HG02852 (cell line): ENCODE measurements around the gene RALGPS1.

ENCODE experiments used
- ATAC-seq: cut with Tn5 transposase; IDR thresholded peaks from one replicate; pipeline ENCODE4 v1.9.1; 2021; ENCODE audit warnings: mild to moderate bottlenecking, moderate library complexity; ENCODE audit not compliant: unreplicated experiment

Gene RALGPS1

GRCh38 chr9:127075624-127076372 lies 161.2 kb downstream of the RALGPS1 start:
- ATAC-seq: no peak

GRCh38 chr9:127076860-127077643 lies 162.5 kb downstream of the RALGPS1 start:
- ATAC-seq: no peak

- ATAC-seq: no peak
Measured at GRCh38 chr9:127077644-127077946, 163.0 kb downstream of the RALGPS1 start.

DNA sequence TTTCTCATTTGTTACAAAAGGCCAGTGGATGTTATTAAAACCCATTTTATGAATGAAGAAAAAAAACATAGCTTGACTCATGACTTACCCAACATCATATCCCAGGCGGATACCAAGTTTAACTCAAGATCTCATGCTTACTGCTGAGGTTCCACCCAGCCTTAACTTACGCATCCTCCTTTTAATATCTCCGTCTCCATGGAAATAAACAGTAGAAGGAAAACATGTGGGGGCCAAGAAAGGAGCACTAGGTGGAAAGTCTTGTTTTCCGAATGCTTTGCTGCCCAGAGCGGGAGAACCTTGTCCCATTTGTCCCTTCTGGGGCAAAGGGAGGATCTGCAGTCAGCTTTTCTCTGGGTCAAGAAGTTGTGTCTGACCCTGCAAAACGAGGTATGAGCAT lies 163.8 kb downstream of the RALGPS1 start:
- ATAC-seq: no peak

DNA sequence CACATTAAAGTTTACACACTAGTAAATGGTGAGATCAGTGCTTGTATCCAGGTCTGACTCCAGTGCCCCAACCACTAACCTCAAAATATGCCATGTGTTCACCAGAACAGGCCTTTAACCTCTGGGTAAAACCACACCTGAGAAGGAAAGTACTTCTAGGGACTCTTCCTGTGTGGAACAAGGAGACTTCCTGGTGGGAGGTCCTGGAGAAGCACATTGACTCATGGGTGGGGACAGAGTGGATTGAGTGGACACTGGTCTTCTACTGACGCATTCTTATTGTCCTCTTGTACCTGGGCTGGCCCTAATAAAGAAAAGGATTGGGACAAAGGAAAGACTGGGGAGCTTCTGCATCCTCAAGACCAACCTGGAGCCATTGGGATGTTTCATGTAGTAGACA lies 164.4 kb downstream of the RALGPS1 start:
- ATAC-seq: no peak

DNA sequence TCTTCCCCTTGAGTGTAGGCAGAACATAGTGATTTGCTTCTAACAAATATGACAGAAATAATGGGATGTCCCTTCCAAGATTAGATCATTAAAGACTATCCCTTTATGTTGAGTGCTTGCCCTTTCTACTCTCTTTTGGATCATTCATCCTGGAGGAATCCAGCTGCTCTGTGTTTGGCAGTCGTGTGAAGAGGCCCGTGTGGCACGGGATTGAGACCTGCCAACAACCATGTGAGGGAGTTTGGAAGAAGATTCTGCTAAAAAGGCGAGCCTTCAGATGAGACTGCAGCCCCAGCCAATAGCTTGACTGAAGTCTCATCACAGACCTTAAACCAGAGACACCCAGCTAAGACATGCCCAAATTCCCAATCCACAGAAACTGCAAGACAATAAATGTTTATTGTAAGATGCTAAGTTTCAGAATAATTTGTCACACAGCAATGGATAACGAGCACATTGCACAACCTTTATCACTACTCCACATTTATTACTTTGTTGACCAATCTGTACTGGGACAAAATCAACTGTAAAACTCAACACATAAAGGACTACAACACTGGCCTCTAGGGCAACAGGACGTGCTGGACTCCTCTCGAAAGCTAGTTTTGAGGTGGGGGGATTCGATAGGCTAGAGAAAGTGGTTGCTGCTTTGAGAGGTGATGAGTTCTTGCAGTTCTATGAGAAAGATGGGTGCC lies 165.0 kb downstream of the RALGPS1 start:
- no peak for ATAC-seq

- no peak for ATAC-seq
Measured at GRCh38 chr9:127081250-127082185, 166.9 kb downstream of the RALGPS1 start.

- ATAC-seq: no peak
Measured at GRCh38 chr9:127083138-127083980, 168.8 kb downstream of the RALGPS1 start.

DNA sequence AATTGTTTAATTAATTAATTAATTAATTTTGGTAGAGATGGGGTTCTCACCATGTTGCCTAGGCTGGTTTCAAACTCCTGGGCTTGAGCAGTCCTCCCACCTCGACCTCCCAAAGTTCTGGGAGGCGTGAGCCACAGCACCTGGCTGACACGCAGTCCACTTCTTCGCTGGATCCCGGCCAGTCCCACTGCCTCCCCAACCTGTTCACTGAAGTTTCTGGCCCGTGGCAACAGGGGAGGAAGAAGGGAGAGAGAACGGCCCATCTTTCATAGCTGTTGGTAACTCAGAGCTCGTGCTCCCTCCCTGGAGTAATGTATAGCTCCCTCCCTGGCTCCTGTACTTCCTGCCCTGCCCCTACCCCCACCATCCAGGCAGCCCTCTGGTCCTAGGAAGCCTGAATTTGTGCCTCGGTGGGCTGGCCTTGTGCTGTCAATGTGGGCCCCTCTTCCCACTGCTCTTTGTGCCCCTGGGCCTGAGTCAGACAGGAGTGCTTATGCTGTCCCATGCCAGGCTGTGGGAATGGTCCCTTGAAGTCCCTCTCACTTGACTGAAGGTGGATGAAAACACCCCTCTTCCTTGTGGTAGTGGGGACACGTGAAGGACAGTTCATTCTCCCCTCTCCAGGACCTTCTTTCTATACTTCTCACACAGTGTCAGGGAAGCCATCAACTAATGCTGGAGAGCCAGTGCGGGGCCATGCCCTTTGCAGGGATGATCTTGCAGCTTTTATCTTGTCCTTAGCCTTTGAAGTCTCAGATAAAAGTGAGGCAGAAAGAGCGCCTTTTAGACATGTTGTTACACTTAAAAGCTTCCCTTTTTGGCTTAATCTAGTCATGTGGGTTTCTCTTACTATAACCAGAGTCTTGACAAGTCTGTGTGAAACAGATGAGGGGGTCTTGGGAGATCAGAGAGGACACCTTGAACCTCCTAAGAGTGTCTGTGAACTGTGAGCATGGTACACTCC lies 169.8 kb downstream of the RALGPS1 start:
- no peak for ATAC-seq

DNA sequence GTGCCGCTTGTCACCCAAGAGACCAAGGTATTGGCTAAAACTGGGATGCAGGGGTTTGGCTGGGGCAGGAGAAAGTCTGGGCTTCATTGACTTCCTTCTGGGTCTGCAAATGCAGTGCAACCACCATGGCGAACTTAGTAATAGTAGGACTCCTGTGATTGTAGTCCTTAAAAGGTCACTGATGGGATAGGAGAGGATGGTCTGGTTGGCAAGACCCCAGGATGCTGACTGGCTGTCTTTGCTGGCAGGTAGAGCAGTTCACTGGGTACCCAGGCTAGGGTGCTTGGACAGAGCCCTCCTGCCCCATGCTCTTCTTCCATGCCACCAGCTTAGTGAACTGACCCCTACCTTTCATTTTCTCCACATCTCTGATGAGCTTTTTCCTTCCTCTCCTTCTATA lies 170.6 kb downstream of the RALGPS1 start:
- no peak for ATAC-seq

GRCh38 chr9:127086771-127087170 lies 172.2 kb downstream of the RALGPS1 start:
- ATAC-seq: no peak

DNA sequence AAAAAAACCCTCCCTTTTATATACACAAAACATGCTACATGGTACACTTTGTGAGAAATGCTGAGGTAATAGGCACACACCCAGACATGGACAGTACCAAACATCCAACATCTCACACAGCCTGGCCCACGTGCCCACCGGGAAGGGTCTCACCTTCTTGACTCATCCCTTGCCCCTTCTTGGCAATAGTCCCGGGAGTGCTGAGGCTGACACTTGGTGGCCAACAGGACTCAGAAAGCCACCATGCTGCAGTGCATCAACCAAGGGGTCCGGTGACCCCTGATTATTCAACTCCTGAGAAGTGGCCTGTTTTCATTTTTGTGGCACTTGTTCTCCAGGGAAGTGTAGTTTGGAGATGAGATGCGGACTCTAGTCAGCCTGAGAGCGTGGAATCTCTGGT lies 172.8 kb downstream of the RALGPS1 start:
- ATAC-seq: no peak

- ATAC-seq: no peak
Measured at GRCh38 chr9:127087836-127088235, 173.3 kb downstream of the RALGPS1 start.

DNA sequence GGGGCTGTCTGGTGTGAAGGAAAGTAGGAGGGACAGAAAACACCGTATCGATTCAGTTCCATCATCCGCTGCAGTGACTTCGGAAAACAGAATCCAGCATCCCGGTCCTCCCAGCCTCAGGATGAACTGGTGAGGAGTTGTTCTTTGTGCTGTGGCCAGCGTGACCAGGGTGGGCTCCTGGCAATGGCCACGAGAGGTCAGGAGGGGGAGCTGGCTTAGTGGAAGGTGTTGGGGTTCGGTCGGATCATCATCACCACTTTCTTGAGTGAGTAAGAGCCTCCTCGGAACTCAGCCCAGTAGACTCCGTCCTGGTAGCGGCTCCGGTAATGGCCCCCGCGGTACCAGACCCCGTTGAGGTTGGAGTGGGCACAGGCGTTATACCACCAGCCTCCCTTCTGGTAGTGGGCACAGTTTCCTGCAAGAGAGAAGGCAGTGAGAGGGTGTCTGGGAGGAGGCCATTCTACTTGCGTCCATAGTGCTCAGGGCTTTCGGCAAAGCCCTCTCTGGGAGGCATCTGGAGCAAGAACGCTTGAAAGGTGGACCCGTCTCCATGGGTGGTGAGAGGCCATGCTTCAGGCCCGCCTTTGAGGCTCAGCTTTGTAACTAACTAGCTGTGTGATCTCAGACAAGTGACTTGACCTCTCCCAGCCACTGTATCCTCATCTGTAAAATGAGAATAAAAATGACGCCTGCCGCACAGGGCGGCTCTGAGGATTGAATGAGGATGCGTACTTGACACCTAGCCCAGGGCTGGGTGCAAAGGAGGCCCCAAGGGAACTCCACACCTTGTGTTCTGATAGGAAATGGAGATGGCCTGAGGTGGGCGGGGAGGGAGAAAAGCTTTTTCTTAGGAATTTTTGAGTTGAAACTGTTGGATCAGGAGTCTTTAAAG lies 174.4 kb downstream of the RALGPS1 start:
- ATAC-seq: no peak

DNA sequence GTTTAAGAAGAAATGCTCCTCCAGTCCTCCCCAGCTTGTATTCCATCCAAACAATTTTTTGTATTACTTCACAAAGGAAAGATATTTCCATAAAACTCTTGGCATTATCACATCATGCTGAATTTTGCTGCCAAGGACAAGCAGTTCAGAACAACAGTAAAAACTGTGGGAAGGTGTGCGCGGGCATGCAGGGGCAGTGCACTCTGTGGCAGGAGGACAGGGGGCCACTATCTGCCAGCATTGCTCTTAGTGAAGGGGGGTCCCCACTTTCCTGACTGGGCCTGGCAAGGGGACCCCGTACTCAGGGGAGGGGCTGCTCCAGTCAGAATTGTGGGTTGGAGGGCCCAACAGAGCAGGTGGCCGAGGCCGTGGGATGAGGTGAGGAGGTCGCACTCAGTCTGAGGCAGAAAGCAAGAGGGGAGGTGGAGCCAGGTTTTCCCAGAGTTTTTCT lies 175.1 kb downstream of the RALGPS1 start:
- no peak for ATAC-seq

- ATAC-seq: no peak
Measured at GRCh38 chr9:127090341-127090985, 175.9 kb downstream of the RALGPS1 start.

GRCh38 chr9:127091526-127091925 lies 176.9 kb downstream of the RALGPS1 start:
- no peak for ATAC-seq
